HG02973 (cell line): ENCODE results near the gene BAZ1A.
"Not testable (repeated sequence)": the region's sequence is repeated elsewhere in the genome, so short reads cannot be mapped to it uniquely, and the experiment has no call there.

Experiments
- ATAC-seq: cut with Tn5 transposase; IDR thresholded peaks from one replicate; pipeline ENCODE4 v1.9.1; 2021; ENCODE audit warnings: moderate library complexity; ENCODE audit not compliant: unreplicated experiment

The BAZ1A gene

DNA sequence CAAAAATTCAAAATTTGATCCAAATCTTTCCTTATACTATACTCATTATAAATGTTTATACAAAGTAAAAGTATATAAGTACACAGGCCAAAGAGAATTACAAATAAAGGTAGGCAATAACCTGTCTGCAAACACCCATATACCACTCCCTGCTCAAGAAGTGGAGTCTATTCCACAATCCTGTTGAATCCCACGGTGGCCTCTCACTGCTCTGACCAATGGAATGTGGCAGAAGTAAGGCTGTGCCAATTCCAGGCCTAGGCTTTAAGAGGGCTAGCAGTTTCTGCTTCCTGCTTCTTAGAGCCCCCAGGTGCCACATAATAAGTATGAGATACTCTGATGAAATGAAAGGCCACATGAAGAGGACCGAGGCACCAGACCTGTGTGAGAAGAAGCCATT, 80.9 kb downstream of the BAZ1A start:
- no peak for ATAC-seq

DNA sequence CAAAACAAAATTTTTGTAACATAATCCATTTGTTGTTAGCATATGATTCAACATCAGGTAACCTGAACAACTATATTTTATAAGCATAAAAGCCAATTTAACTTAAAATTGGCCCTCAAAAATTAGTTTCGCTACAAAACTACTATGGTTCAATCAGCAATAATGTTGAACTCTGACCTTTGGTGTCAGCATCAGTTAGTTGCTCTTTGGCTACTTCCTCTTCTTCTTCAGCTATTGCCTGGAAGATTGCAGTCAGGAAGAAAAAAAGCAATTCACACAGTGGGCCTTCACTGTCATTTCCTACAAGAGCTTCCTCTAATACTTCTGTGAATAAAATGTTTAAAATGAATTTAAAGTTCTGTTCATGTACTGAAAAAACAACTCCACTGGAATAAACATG, 82.6 kb downstream of the BAZ1A start:
- ATAC-seq: no peak

DNA sequence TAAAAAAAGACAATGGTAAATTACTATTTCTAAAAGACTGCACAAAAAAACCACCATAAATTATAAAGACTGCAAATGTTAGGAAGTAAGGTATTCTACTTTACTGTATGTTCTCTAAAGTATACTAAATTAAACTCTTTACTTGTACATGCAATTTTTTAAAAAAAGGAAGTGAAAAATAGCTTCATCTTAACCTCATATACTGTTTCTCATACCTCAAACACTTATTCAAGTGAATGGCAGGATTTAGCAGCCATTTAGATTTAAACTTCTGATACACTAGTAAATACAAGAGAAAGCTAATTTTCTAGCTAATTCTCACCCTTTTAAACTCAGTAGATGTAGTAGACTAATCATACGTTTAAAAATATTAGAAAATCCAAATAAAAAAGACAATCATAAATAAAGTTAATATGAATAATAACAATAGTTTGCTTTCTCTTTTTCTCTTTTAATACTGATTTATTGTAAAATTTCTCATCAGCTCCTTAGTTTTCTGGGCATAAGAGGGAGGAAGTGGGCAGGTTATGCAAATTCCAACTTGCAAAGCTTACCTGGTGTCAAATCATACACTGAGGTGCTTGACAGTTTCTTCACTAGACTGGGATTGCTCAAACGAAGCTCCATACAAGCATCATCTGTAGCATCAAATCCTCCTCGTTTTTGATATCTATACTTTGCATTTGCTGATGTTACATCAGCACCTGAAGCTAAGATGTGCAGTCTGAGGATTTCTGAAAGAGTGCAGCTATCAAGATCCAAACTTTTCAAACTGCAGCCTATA, 89.7 kb downstream of the BAZ1A start:
- ATAC-seq: no peak

DNA sequence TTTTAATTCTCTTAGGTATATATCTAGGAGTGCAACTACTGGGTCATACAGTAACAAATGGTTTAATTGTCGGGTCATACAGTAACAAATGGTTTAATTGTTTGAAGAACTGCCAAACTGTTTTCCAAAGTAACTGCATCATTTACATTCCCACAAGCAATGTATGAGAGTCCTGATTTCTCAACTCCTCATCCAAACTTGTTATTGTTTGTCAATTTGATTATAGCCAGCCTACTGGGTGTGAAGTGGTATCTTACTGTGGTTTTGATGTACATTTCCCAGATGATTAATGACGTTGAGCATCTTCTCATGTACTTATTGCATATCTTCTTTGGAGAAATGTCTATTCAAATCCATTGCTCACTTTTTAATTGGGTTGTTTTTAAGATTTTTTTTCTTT, 93.1 kb downstream of the BAZ1A start:
- ATAC-seq: no peak

DNA sequence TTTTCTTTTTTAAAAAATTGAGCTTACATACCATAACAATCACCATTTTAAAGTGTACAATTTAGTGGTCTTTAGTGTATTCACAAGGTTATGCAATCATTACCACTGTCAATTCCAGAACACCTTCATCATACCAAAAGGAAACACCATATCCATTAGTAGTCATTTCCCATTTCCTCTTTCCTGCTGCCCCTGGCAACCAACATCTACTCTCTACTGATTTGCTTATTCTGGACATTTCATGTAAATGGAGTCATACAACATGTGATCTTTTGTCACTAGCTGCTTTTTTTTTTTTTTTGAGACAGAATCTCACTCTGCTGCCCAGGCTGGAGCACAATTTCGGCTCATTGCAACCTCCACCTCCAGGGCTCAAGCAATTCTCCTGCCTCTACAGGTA, 93.9 kb downstream of the BAZ1A start:
- ATAC-seq: no peak

DNA sequence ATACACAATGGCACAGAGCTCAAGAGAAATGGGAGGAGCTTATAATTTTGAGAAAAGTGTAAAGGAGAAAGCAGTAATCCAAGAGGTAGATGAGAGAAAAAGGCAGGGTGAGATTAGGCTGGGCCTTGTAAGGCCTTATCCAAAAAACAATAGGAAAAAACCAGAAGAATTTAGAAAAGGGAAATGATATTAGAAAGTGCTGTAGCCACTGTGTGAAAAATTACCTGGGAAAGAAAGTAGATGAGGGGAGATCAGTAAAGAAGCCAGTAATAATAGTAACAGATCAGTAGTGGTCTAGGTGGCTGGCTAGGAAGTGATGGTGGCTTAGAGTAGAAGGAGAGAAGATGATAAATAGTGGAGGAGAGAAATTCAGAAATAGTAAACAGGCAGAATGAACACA, 94.5 kb downstream of the BAZ1A start:
- no peak for ATAC-seq

DNA sequence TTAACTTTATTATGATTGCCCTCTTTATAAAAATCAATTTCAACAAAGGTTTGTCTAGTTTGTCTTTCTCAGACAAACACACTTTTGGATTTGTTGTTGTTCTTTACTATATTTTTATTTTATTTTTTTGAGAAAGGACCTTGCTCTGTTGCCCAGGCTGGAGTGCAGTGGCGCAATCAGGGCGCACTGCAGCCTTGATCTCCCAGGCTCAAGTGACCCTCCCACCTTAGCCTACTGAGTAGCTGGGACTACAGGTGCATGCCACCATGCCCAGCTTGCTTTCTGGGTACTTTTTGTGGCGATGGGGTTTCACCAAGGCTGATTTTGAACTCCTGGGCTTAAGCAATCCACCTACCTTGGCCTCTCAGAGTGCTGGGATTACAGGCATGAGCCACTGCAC, 96.4 kb downstream of the BAZ1A start:
- no peak for ATAC-seq

DNA sequence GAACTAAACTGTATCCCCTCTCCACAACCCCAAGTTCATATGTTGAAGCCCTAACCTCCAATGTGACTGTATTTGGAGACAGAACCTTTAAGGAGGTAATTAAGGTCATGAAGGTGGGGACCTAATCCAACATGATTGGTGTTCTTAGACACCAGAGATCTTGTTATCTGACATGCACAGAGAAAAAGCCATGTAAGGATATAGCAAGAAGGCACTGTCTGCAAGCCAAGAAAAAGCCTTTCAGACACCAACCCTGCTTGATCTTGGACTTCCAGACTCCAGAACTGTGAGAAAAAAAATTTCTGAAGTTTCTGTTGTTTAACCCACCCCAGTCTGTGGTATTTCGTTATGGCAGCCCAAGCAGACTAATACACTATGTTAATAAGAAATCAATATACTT, 98.5 kb downstream of the BAZ1A start:
- ATAC-seq: no peak

DNA sequence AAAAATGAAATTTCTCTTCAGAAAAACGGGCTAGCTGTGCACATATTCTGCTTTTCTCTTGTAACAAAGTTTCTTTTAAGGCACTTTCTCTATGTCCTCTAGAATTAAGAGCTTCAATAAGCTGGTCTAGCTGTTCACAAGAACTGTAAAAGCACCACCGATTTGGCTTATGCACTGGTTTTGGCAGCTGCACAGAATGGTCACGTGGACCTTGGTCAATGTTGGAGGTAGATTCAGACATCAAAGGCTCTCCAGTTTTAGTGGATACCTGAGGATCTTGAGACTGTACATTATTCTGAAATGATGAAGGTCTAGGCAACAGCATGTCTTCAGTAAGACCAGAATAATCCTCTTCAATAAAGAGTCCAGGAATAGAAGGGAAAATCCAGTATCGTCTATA, 99.2 kb downstream of the BAZ1A start:
- no peak for ATAC-seq

DNA sequence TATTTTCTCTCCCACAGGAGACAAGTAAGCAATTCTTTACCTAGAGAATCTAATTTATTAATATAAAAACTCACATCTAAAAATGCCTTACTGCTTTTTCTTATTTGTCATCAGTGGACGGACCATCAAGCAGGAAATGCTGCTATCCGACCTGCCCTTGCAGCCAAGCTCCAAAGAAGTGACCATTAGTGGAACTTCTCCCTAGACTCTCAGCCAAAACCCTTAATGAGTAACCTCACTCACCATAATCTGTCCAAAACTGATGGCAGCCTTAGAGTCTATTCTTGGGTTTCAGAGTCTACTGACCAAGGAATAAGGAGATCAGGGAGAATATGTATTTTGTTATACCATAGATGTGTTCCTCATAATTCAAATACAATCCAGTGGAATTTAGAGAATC, 99.8 kb downstream of the BAZ1A start:
- no peak for ATAC-seq

DNA sequence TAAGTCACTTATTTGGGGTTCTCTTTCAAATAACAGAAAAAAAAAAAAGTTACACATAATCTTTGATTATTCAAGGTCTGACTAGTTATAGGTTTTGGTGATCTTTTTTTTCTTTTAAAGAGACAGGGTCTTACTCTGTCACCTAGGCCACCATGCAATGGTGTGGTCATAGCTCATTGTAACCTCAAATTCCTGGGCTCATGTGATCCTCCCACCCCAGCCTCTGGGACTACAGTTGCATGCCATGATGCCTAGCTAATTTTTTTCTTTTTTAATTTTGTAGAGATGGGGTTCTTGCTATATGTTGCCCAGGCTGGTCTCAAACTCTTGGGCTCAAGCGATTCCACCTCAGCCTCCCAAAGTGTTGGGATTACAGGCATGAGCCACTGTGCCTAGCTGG, 104.3 kb downstream of the BAZ1A start:
- no peak for ATAC-seq

DNA sequence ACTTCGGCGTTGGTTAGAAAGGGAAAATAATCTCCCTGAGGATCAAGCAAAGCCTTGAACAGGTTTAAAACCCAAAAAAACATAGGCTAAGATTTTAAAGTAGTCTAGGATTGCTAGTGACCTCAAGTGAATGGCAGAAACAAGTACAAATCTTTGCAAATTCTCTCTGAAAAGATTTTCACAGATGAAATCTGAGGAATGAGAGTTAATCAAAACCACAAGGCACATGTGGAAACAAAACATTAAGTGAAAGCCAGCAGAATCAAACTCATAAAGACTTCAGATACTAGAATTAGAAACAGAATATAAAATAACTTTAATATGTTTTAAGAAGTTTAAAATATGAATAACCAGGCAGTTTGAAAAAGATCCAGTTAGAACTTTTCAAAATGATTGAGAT, 108.6 kb downstream of the BAZ1A start:
- ATAC-seq: no peak

DNA sequence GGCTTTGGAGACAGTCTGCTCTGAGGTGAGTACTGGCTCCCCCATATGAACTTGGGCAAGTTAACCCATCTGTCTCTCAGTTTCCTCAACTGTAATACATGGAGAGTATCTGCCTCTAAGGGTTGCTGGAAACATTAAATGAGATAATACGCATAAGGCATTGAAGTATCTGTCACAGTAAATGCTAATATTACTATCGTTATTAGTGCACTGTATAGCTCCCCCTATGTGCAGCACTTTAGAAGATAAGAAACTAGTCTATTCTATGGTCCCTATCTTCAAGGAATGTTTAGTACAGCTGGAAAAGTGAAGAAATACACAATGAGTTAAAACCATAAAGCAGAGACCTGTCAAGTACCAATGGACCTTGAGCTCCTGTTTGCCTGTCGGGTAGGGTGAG, 109.1 kb downstream of the BAZ1A start:
- no peak for ATAC-seq

DNA sequence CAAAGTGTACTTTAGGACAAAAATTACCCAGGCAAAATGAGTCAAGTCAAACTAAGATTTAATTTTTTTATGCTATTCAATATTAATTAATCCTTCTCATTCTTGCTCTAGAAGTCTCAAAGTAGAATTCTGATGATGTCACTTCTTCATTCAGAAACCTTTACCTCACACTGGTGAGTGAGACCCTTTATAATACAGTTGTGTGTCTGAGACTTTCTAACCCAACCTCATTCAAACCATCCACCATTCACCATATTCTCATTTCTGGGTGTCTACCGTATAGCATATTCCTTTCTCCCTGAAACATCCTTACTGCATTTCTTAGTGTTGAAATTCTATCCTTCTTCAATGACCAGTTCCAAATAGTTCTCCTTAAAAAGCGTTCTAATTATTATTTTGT, 119.9 kb downstream of the BAZ1A start:
- ATAC-seq: no peak

DNA sequence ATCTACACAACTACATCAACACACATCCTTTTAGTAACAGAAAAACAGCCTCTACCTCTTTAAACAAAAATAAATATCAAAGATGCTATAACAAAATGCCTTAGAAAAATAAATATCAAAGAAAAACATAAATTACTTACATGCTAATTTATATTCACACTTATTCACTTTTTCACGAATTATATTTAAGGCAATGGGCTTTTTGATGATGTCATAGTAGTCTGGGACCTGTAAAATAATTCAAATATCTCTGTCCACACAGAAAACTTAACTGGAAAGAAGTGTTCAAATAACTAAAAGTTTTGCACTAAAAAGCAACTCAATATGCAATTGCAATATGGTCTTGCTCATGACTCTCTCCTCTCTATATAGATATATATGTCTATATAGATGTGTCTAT, 120.5 kb downstream of the BAZ1A start:
- ATAC-seq: no peak

DNA sequence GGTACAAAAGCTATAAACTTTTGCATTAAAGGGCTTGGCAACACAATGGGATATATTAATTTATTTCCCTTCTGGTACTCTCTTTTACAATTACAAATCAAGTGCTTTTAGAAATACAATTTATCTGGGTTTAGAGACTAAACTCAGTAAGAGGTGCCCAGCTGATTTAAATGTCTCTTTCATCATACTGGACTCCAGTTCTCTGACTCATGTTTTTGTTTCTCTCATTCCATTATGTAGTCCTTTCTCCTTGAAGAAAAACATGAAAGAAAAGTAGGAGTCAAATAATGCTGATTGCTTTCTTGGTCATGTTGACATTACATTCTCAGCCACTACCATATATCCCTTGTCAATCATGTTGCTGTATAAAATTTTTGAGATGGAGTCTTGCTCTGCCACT, 124.5 kb downstream of the BAZ1A start:
- ATAC-seq: no peak

DNA sequence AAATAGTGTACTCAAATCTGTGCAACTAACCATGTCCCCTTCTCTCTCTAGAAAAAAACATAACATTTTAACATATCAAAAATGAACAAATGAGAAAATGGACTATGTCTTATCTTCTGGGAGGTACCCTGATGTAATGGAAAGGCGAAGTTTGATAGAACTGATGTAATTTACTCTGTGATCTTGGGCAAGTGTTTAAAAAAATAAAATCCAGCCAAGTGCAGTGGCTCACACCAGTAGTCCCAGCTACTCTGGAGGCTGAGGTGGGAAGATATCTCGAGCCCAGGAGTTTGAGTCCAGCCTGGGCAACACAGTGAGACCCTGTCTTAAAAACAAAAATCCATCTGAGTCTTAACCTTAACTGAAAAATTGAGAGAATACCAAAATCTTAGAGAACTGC, 124.9 kb downstream of the BAZ1A start:
- no peak for ATAC-seq

DNA sequence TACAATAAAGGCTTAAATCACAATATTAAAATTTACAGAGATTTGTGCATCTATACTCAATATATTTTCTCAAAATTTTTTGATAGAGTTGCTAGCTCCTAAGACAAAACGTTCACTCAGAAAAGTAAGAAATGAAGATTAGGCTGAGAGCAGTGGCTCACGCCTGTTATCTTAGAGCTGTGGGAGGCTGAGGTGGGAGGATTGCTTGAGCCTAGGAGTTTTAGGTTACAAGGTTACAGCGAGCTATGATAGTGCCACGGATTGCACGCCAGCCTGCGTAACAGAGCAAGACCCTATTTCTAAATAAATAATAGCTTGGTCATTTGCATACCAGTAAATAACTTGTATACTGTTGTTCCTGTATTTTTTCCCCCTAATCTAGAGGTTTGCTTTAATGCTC, 125.8 kb downstream of the BAZ1A start:
- no peak for ATAC-seq

DNA sequence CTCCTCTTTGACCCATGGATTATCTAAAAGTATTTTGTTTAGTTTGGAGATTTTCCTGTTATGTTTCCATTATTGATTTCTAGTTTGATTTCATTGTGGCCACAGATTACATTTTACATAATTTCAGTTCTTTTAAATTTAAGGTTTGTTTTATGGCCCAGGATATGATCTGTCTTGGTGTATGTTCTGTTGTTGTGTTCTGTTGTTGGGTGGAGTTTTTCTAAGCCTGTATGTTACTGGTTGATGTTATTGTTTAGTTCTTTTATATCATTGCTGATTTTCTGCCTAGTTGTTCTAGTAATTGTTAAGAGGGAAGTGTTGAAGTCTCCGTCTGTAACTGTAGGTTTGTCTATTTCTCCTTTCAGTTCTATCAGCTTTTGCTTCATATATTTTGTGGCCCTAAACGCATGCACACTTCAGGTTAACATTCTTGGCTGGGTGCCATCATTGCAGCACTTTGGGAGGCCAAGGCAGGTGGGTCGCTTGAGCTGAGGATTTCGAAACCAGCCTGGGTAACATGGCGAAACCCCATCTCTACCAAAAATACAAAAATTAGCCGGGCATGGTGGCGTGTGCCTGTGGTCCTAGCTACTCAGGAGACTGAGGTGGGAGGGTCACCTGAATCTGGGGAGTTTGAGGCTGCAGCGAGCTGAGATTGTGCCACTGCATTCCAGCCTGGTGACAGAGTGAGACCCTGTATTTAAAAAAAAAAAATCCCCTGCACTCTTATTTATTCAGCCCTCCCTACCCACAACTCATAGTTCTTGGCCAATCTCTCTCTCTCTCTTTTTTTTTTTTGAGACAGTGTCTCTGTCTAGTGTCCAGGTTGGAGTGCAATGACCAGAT, 132.7 kb downstream of the BAZ1A start:
- no peak for ATAC-seq

DNA sequence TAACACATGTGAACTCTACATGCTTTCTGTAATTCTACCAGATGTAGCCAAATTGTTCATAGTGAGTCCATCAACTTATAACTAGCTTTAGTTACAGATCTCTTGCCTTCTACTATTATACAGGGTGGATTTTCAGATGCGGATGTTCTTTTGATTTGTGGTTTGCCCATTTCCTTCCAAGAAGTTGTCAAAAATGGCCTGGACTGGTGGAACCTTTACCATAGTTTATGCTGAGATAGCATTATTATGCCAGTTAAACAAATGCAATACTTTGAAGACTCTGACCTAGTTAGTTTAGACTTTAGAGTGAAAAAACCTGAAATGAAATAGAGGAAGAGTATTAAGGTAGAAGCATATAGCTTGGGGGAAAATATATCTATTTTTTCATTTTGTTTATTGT, 133.3 kb downstream of the BAZ1A start:
- no peak for ATAC-seq

DNA sequence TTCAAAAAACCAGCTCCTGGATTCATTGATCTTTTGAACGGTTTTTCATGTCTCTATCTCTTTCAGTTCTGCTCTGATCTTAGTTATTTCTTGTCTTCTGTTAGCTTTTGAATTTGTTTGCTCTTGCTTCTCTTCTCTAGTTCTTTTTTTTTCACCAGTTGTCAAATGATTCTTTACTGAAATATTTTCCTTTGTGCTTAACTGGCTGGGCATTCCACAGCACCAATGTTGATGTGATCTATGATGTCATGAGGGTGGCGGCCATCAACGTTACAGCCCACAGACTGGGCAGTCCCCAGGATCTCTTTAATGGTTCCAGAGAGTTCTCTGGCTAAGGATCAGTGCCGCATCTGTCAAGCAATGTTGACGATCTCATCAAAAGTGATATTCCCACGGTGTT, 135.0 kb downstream of the BAZ1A start:
- not testable (repeated sequence) for ATAC-seq

DNA sequence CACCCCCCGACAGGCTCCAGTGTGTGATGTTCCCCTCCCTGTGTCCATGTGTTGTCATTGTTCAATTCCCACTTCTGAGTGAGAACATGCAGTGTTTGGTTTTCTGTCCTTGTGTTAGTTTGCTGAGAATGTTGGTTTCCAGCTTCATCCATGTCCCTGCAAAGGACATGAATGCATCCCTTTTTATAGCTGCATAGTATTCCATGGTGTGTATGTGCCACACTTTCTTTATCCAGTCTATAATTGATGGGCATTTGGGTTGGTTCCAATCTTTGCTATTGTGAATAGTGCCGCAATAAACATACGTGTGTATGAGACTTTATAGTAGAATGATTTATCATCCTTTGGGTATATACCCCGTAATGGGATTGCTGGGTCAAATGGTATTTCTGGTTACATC, 138.1 kb downstream of the BAZ1A start:
- ATAC-seq: not testable (repeated sequence)
